Measurements from ENCODE around the gene PGP.
"Not testable (repeated sequence)": the region's sequence is repeated elsewhere in the genome, so short reads cannot be mapped to it uniquely, and the experiment has no call there.

The PGP gene

GRCh38 chr16:2213817-2214718 lies 572 bp downstream of the PGP start:
- DNase-seq = no peak

DNA sequence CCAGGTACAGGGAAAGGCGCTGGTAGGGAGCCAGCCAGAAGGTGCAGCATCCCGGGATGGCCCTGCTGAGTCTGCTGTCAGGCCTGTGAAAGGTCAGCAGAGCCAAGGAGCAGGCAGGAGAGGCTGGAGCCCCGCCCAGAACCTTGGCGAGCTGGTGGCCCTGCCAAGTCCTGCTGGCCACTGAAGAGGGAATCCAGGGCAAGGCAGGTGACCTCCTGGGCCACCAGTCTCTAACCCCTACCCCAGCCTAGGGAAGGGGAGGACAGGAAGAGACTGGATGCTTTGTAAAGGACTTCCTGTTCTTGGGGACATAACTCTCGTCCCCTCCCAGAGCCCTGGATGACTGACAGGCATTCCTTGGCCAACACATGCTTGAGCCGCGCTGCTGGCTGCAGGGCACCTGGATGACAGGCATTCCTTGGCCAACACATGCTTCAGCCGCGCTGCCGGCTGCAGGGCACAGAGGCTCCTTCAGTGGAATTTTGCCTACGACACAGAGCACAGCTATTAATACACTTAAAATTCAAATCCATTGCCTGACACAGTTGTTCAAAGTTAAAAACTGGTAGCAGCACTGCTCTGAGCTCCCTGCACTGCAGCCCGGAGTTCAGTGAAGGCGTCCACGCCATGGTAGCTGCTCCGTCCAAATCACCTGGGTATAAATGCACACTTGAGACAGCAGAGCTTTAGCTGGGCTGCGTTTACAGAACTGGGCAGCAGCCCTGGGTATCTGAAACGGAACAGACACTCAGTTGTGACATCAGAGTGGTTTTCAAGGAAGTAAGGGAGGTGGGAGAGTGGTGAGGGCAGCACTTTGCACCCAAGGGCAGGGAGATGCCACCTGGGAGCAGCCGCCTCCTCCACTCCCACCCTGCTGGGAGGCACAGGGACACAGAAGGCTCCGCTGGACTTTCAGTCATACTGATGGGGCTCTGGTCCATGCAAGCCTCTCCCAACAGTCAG lies 2.0 kb downstream of the PGP start:
- no peak for DNase-seq

GRCh38 chr16:2211923-2212347 lies 2.7 kb downstream of the PGP start:
- no peak for DNase-seq

- no peak for DNase-seq
These were observed 4.0 kb downstream of the PGP start, which contains the start of gene BRICD5 for GRCh38 chr16:2210386-2211365. Gene BRICD5 (minus strand): TSS chr16:2210863. CDS start chr16:2210833, 30 bp downstream.

GRCh38 chr16:2210009-2210332 lies 4.7 kb downstream of the PGP start:
- DNase-seq = no peak

GRCh38 chr16:2209258-2210008 lies 5.2 kb downstream of the PGP start:
- no peak for DNase-seq

- no peak for DNase-seq
These were observed 5.9 kb downstream of the PGP start for GRCh38 chr16:2208772-2209171.

DNA sequence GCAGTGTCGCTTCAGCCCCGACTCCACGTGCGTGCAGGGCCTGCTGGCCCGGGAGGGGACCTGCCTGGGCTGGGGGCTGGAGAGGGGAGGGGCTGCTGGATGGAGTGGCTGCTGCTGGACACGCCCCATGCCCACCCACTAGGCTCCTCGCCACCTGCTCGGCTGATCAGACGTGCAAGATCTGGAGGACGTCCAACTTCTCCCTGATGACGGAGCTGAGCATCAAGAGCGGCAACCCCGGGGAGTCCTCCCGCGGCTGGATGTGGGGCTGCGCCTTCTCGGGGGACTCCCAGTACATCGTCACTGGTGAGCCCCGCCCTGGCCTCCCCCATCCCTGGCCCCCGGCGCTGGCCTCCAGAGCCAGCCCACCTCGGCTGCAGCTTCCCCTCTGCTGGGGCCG lies 6.3 kb downstream of the PGP start:
- DNase-seq = no peak

DNA sequence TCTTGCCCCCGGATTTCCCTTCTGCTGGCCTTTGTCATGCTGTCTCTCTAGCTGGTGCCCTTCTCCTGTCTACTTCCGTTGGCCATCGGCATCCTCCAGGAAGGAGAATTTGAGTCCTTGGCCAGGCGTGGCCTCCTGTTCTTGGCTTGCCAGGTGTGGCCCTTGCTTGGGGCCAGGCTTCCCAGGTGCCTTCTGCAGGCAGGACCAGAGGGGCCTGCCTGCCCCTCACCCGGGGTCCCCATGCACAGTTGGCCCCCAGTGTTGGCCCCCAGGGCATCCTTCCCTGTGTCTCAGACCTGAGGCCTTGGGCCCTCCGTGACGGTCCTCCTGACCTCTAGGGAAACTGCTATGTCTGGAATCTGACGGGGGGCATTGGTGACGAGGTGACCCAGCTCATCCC lies 6.8 kb downstream of the PGP start:
- DNase-seq = no peak

GRCh38 chr16:2206780-2207433 lies 7.7 kb downstream of the PGP start:
- DNase-seq = no peak

DNA sequence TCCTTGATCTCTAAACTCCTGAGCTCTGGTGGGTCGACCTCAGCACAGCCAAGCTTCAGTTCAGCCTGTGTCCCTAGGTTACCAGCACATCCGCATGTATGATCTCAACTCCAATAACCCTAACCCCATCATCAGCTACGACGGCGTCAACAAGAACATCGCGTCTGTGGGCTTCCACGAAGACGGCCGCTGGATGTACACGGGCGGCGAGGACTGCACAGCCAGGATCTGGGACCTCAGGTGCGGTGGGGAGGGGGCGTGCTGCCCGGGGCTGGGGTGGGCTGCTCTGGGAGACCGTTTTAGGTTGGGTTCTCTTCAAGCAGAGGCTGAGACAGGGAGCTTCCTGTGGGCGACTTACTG lies 8.2 kb downstream of the PGP start:
- no peak for DNase-seq

- no peak for DNase-seq
These were observed 8.7 kb downstream of the PGP start for GRCh38 chr16:2205967-2206313.

DNA sequence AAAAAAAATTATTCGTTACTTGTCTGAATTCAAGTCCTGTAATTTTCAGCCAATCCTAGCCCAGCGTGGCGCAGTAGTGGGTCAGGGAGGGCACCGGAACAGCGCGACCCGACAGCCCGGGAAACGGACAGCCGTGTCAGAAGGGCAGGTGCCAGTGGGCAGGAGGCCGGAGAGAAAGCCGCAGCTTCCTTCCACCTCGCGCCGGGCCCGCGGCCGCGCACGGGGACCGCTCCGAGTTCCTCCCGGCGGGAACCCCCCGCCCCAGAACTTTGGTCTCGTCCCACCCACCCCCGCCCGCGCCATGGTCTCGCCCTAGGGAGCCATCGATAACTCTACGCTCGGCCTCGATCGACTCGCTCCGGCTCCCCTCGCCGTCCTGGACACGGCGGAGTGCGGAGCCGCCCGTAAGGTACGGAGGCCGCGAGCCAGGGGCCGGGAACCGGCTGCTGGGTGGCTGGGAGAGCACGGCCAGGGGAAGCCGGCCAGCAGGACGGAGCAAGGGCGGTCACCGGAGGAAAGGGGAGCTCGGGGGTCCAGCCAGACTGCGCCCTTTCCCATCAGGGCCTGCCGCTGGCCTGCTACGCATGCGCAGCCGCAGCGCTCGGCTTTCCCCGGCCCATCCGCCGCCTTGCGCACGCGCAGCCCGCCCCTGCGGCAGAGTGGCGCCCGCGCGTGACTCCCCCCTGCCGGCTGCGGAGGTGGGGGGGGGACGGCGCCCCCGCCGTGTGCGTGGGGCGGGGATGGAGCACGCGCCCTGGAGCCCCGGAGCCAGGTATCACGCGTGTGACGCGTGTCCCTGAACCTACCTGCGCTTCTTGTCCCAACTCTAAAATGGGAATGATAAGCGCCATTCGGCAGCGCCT lies 9.3 kb downstream of the PGP start, which contains the start of gene MLST8:
TSS of gene MLST8 (plus strand) at position 351 of the 863 bp plus-strand sequence. CDS start 632 bp downstream, outside the sequence.
- DNase-seq = peak; percentile 91

GRCh38 chr16:2204416-2205103 lies 10.1 kb downstream of the PGP start:
- DNase-seq = no peak

- DNase-seq = not testable (repeated sequence)
These were observed 11.4 kb downstream of the PGP start for GRCh38 chr16:2203119-2203688.

GRCh38 chr16:2200313-2200712 lies 14.3 kb downstream of the PGP start:
- DNase-seq = no peak

DNA sequence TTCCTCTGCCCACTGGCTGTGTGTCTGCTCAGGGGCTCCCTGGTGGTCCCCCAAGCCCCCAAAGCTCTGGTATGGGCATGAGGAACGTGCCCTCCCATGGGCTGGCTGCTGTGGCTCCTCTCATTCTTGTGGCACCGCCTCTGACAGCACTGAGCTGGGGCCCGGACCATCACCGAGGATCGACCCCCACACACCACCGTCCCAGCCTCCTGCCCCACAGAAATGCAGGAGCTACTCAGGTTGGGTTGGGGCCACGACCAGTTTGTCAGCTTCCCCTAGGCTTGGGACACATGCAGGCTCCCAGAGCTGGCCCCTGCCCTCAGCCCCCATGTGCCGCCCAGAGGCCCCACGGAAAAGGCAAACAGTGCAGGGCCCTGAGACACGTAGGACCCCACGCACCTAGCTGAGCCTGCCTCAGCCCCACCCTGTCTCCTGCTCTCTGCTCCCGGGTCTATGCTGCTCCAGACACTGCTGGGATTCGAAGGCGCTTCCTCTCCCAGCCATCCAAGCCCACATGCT lies 15.0 kb downstream of the PGP start:
- no peak for DNase-seq

GRCh38 chr16:2199095-2199494 lies 15.5 kb downstream of the PGP start:
- DNase-seq = no peak

- DNase-seq = no peak
These were observed 16.4 kb downstream of the PGP start for GRCh38 chr16:2198283-2198682.
